Adrenal gland (tissue), 12 donors: ENCODE data around the gene TEX13D. TPM values are rescaled to one million over a fixed set of nuclear protein-coding genes. Genes with fewer than 3 reads are reported as not detected.

Experiments
- DNase-seq, 7 donors: peaks; one replicate each; pipeline ENCODE4 v3.0.0-alpha.2; 2019 to 2020
- H3K27ac ChIP-seq, 5 donors: fragments of 200-600 bp; sonication (generic) in 4 of 5; 1 replicate in 3 of 5; 2 replicates in 2 of 5; pipeline versions ENCODE4 v1.5.1 to v1.8.0; 2016 to 2020; ENCODE audit warnings: mild to moderate bottlenecking in 1 of 5
- H3K27me3 ChIP-seq: fragments of 200-600 bp; 2 replicates; pipeline ENCODE4 v1.8.0; 2021
- H3K36me3 ChIP-seq, 2 donors: fragments of 200-600 bp; replicated peaks in 1 of 2; 1 replicate in 1 of 2; 2 replicates in 1 of 2; pipeline versions ENCODE4 v1.5.1 to v1.8.0; 2018 to 2022
- H3K4me1 ChIP-seq, 2 donors: fragments of 200-600 bp; replicated peaks in 1 of 2; 1 replicate in 1 of 2; 2 replicates in 1 of 2; pipeline versions ENCODE4 v1.5.1 to v1.8.0; 2018 to 2021
- H3K4me3 ChIP-seq, 4 donors: fragments of 200-600 bp; sonication (generic) in 3 of 4; one replicate each; pipeline ENCODE4 v1.5.1; 2016 to 2018
- H3K9me3 ChIP-seq, 3 donors: fragments of 200-600 bp; sonication (generic) in 1 of 3; replicated peaks in 1 of 3; 1 replicate in 2 of 3; 2 replicates in 1 of 3; pipeline versions ENCODE4 v1.5.1 to v1.8.0; 2016 to 2021
- CTCF ChIP-seq, 6 experiments: fragments of 450-650 bp in 4 of 6; fragments of 200-600 bp in 2 of 6; sonication (generic) in 1 of 6; IDR thresholded peaks; 1 replicate in 5 of 6; 2 replicates in 1 of 6; pipeline versions ENCODE4 v1.5.1 to v1.8.0; 2016 to 2021; ENCODE audit warnings: antibody characterized with exemption in 6 of 6, mild to moderate bottlenecking in 2 of 6, moderate library complexity in 1 of 6
- POLR2A ChIP-seq, 2 donors: fragments of 450-650 bp; IDR thresholded peaks; one replicate each; pipeline ENCODE4 v1.6.1; 2017; ENCODE audit warnings: antibody characterized with exemption in 2 of 2, mild to moderate bottlenecking in 2 of 2, moderate library complexity in 1 of 2
- WGBS, 4 donors: extraction: QIAGEN DNeasy Blood & Tissue Kit in 2 of 4; methylation state at CpG; one replicate each; pipeline versions ENCODE4 v1.1.5 to v1.1.7; 2013 to 2017; 5-methylcytosine and 5-hydroxymethylcytosine counted together
- intact Hi-C, 2 donors: fragments of 100-400 bp; cut with DNase I; formaldehyde crosslinking; loops; one replicate each; pipeline versions ENCODE4 v1.14.1 to v1.15.0; 2022 to 2023
- polyA plus RNA-seq, 3 donors: library from polyadenylated mRNA; stranded (reverse); fragments of 200-250 nt in 2 of 3; fragments of 350-450 nt in 1 of 3; fragmentation: Illumina TruSeq in 1 of 3; extraction: RNeasy Lipid Tissue Mini Kit (QIAGEN cat#74804) in 1 of 3; gene quantifications; one replicate each; pipeline ENCODE4 v1.2.3, GENCODE V29; 2013 to 2014
- small RNA-seq, 2 donors: library from RNA; depleted of rRNA; stranded (forward); fragments of <200 nt; gene quantifications; one replicate each; pipeline ENCODE3, GENCODE V24; 2016
- total RNA-seq, 9 donors: library from RNA; depleted of rRNA in 4 of 9; stranded (reverse); fragments of >200 nt in 4 of 9; fragments of 120-200 nt in 1 of 9; fragmentation: NEBNext Ultra II Directional in 1 of 9; extraction: Animal tissue kit (Norgen Biotek cat#: 25700) in 1 of 9; gene quantifications; one replicate each; pipeline versions ENCODE4 v1.1.0 to v1.2.4, GENCODE V29; 2013 to 2023
- donor health status: healthy with polysubstance abuse.
- donor health status: Bipolar disorder and iron deficiency.
- donor health status: DM: yes; HTN: yes; CAD: no.
- donor health status: DM: no; HTN: no; CAD: no.
- donor health status: DM: no; HTN: no; CAD: no.
- donor health status: DM: yes; HTN: yes; CAD: no.

TEX13D gene
- total and polyA plus RNA-seq, 12 donors = not detected

- H3K27me3 ChIP-seq = peaks cover 7% of the 10 kb centered on the region
- no peak overlapping the region for H3K4me3 ChIP-seq
- DNase-seq = no peak
- no peaks in the 10 kb centered on the region for H3K36me3 ChIP-seq
- no peaks in the 10 kb centered on the region for H3K9me3 ChIP-seq
- no peak overlapping the region for H3K27ac ChIP-seq
- intact Hi-C loops = no loop called here
- H3K4me1 ChIP-seq = no peaks in the 10 kb centered on the region
- 66 to 86% (median 71%) methylated on average over 5 to 6 of the region's 6 CpGs for WGBS, 4 donors
- TF ChIP-seq CTCF (IDR thresholded peaks at IDR 0.05) (no peak), POLR2A (IDR thresholded peaks at IDR 0.05) (no peak)
These were observed 53.9 kb downstream of the TEX13D start for GRCh38 chrX:124386401-124386800.

Small RNA genes within 50 kb of the gene (small RNA-seq; reads per million reads assigned to genes)
- 0 reads per million in 2 donors for gene AL022718.1

Other genes with a start within 250 kb of the TEX13D start
- 1 to 10 TPM in 2 of 9 donors, under 1 TPM in 4, not detected in 3; 0.06 to 1.4 (median 0.47) TPM for gene SH2D1A, start 13.9 kb downstream of the TEX13D start, total RNA-seq
- gene SH2D1A, start 13.9 kb downstream of the TEX13D start, polyA plus RNA-seq = under 1 TPM; 0.10 to 0.48 (median 0.35) TPM